ENCODE results near the gene LDB3. TPM values are rescaled to one million over a fixed set of nuclear protein-coding genes. Genes with fewer than 3 reads are reported as not detected.

Gene LDB3
- total RNA-seq, 3 donors from 2014 or later (not counting 1 experiment from before 2014, with no cell fraction given) = 0.11 to 0.12 TPM; not detected in 1

DNA sequence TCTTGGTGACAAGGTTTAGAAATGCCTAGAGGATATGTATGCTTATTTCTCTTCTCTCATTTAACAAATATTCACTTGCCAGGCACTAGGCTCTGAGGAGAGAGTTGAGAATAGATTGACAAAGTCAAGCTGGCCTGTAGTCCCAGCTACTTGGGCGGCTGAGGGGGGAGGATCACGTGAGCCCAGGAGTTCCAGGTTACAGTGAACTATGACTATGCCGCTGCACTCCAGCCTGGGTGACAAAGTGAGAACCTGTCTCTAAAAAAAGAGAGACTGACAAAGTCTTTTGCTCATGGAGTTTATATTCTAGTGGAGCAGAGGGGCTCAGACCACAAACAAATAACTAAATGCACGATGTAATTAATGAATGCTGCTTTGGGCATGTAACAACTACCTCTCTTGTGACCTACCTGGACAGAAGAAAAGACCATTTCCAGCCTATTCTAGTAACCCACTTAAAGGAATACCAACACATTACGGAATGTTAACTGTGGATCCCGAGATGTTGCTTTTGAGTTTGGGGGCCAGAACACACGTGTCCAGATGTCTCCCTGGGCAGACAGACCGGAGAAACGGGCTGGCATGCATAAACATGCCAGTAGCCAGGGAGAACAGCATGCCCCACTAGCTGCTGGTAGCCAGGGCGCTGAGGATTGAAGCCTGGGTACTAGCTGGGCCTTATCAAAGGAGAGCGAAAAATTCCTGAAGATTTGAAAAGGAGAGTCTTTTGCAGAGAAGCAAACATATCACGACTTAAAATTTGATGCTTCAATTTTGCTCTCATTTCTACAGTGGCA lies 85.5 kb downstream of the LDB3 start:
- no peaks in the 10 kb centered on the region for H3K9me3 Mint-ChIP-seq
- Histone ChIP-seq H3K27ac (ENCODE audit: low read length) (no peak overlapping the region), H3K36me3 (ENCODE audit: control insufficient read depth, insufficient read depth, low read length) (no peaks in the 10 kb centered on the region), H3K27me3 (ENCODE audit: control insufficient read depth, insufficient read depth, low read length) (peaks cover 11% of the 10 kb centered on the region), H3K4me3 (ENCODE audit: low read length) (no peak overlapping the region), H3K4me1 (ENCODE audit: control insufficient read depth, insufficient read depth, low read length) (peaks cover 14% of the 10 kb centered on the region), H3K9me3 (ENCODE audit: control insufficient read depth, insufficient read depth, low read length) (no peaks in the 10 kb centered on the region)
- H3K27ac Mint-ChIP-seq = no peak overlapping the region
- DNase-seq (no peak), ATAC-seq (no peak)
- H3K4me3 Mint-ChIP-seq = peak overlapping the region; percentile 21
- TF ChIP-seq, protein P1, sequence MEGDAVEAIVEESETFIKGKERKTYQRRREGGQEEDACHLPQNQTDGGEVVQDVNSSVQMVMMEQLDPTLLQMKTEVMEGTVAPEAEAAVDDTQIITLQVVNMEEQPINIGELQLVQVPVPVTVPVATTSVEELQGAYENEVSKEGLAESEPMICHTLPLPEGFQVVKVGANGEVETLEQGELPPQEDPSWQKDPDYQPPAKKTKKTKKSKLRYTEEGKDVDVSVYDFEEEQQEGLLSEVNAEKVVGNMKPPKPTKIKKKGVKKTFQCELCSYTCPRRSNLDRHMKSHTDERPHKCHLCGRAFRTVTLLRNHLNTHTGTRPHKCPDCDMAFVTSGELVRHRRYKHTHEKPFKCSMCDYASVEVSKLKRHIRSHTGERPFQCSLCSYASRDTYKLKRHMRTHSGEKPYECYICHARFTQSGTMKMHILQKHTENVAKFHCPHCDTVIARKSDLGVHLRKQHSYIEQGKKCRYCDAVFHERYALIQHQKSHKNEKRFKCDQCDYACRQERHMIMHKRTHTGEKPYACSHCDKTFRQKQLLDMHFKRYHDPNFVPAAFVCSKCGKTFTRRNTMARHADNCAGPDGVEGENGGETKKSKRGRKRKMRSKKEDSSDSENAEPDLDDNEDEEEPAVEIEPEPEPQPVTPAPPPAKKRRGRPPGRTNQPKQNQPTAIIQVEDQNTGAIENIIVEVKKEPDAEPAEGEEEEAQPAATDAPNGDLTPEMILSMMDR (IDR thresholded peaks at IDR 0.05) = no peak
- H3K36me3 Mint-ChIP-seq = no peaks in the 10 kb centered on the region
- H3K27me3 Mint-ChIP-seq (ENCODE audit: low read depth in 2 of 2) = peaks cover 14 to 22% of the 10 kb centered on the region in 2 donors
- 97% methylated on average over 12 of the region's 12 CpGs for WGBS (ENCODE audit: insufficient coverage)
- peaks cover 23 to 29% of the 10 kb centered on the region in 2 donors for H3K4me1 Mint-ChIP-seq
- intact Hi-C loops (cut with micrococcal nuclease) = no loop called here

DNA sequence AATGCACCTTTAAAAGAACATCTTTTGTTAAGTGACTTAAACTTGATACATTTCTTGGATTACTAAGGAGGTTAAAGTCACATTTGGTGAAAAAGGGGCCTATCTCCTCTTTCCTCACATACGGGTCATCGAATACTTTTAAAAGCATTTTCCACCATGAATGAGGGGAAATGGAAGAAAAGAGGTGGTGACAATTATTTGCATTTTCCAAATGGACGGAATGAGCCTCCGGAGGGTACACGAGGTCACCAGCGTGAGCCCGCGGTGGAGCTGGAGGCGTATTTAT lies 87.1 kb downstream of the LDB3 start:
- H3K27me3 ChIP-seq (ENCODE audit: control insufficient read depth, insufficient read depth, low read length) = peaks cover 11% of the 10 kb centered on the region
- Mint-ChIP-seq H3K36me3 (no peaks in the 10 kb centered on the region), H3K27ac (peak overlapping the region in 1 of 2 donors; percentile 87), H3K4me3 (peak overlapping the region; percentile 82), H3K27me3 (ENCODE audit: low read depth in 2 of 2) (peaks cover 23 to 30% of the 10 kb centered on the region in 2 donors), H3K4me1 (peaks cover 31 to 42% of the 10 kb centered on the region in 2 donors), H3K9me3 (no peaks in the 10 kb centered on the region)
- H3K27ac ChIP-seq (ENCODE audit: low read length) = no peak overlapping the region
- TF ChIP-seq, protein P1 (IDR thresholded peaks at IDR 0.05) = no peak
- no peaks in the 10 kb centered on the region for H3K9me3 ChIP-seq (ENCODE audit: control insufficient read depth, insufficient read depth, low read length)
- no peaks in the 10 kb centered on the region for H3K36me3 ChIP-seq (ENCODE audit: control insufficient read depth, insufficient read depth, low read length)
- peak overlapping the region; percentile 61 for H3K4me3 ChIP-seq (ENCODE audit: low read length)
- 5% methylated on average over 7 of the region's 9 CpGs for WGBS (ENCODE audit: insufficient coverage)
- ATAC-seq = no peak
- intact Hi-C loops (cut with micrococcal nuclease) = no loop called here
- DNase-seq = no peak
- H3K4me1 ChIP-seq (ENCODE audit: control insufficient read depth, insufficient read depth, low read length) = peaks cover 14% of the 10 kb centered on the region

DNA sequence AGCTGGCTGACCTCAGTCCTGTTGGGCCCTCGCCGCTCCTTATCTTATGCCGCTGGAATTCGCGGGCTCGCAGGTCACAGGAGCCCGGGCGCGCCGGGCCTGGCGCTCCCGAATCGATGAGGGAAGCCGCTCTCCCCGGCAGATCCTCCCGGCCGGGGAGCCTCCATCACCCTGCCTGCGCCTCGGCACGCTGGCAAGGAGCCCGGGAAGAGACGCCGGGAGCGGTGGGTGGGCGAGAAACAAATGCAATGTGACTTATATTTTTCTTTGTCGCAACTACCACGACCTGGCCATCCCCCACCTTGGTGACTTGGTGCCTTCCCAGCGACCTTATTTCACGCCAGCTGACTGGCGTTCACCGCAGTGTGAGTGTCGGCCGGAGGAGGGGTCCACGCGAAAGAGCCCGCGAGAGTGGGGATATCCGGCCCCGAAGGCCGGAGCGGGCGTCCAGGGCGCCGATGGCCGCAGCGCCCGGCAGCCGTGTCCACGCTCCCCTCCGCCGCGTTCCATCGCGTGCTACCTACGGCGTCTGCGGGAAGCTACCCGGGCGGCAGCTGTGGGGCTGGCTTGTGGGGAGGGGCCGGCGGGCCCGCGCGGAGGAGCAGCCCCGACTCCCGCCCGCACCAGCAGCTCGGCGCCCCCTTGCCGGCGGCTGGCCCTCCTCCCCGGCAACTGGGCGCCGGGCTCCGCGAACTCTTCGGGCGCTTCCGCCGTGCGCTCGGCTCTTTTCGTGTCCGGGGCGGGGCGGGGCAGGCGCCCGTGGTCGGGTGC lies 87.6 kb downstream of the LDB3 start:
- peaks cover 14% of the 10 kb centered on the region for H3K27me3 ChIP-seq (ENCODE audit: control insufficient read depth, insufficient read depth, low read length)
- Mint-ChIP-seq H3K36me3 (no peaks in the 10 kb centered on the region), H3K4me1 (peaks cover 31 to 42% of the 10 kb centered on the region in 2 donors), H3K9me3 (no peaks in the 10 kb centered on the region), H3K27ac (peak overlapping the region in 1 of 2 donors; percentile 87), H3K27me3 (ENCODE audit: low read depth in 2 of 2) (peaks cover 23 to 30% of the 10 kb centered on the region in 2 donors), H3K4me3 (peak overlapping the region; percentile 82)
- under 1% methylated on average over 89 of the region's 89 CpGs for WGBS (ENCODE audit: insufficient coverage)
- peak; percentile 93 to 96 (median 94) for ATAC-seq
- peak overlapping the region; percentile 61 for H3K4me3 ChIP-seq (ENCODE audit: low read length)
- no peak overlapping the region for H3K27ac ChIP-seq (ENCODE audit: low read length)
- H3K36me3 ChIP-seq (ENCODE audit: control insufficient read depth, insufficient read depth, low read length) = no peaks in the 10 kb centered on the region
- peaks cover 14% of the 10 kb centered on the region for H3K4me1 ChIP-seq (ENCODE audit: control insufficient read depth, insufficient read depth, low read length)
- intact Hi-C loops (cut with micrococcal nuclease) = loop anchor here (1.0 kb wide), 1 partner anchor 45 kb away; no protein-coding TSS in a partner anchor
- TF ChIP-seq, protein P1 (IDR thresholded peaks at IDR 0.05) = no peak
- peak; percentile 88 to 90 for DNase-seq
- no peaks in the 10 kb centered on the region for H3K9me3 ChIP-seq (ENCODE audit: control insufficient read depth, insufficient read depth, low read length)

Data from natural killer cell (primary cell).